ENCODE measurements around the gene B3GNT3.

- no peak for TF ChIP-seq CTCF (IDR thresholded peaks at IDR 0.05; ENCODE audit: low read depth, low read length)
- TF ChIP-seq POLR2A (IDR thresholded peaks at IDR 0.05; ENCODE audit: extremely low read depth, insufficient read length) = no peak
- no peak for TF ChIP-seq MYC (IDR thresholded peaks at IDR 0.05; ENCODE audit: low read depth, low read length)
Measured at GRCh38 chr19:17802137-17802858, 7.4 kb downstream of the B3GNT3 start.

Data from NB4 (cell line).